Activated CD8-positive, alpha-beta memory T cell treated with anti-CD3 and anti-CD28 coated beads for 4 hours (primary cell): ENCODE measurements around the gene APLN.

Source experiments
- DNase-seq, 2 donors: peaks; one replicate each; pipeline ENCODE4 v3.0.0-alpha.2; 2020; ENCODE audit warnings: low read depth in 2 of 2

The APLN gene

GRCh38 chrX:129654652-129655546 is at the start of gene APLN:
Gene APLN (minus strand): TSS chrX:129654956. CDS start chrX:129654630, 326 bp downstream.
- DNase-seq: no peak

- no peak for DNase-seq
Measured at GRCh38 chrX:129704491-129704890, 49.7 kb upstream of the APLN start.

DNA sequence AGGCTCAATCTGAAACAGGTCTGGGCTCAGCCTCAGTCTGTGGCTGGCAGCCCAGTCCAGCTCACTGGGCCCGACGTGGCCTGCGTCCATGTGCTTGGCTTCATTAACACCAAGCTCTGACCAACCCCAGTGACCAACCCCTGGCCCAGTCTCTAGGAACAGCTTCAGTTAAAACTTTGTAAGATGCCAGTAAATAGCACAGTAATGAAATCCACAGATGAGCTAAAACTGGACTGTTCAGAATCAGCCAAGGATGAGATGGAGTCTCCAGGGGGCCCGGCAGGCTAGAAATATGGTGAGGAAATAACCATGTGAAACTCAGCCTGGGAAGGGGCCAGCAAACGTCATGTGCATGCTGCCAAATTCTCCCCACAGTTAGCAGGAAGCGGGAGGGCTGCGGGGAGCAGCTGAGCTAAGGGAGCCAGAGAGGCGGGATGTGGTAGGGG is 46.9 kb upstream of the APLN start:
- no peak for DNase-seq

GRCh38 chrX:129700536-129700935 is 45.8 kb upstream of the APLN start:
- DNase-seq: no peak

DNA sequence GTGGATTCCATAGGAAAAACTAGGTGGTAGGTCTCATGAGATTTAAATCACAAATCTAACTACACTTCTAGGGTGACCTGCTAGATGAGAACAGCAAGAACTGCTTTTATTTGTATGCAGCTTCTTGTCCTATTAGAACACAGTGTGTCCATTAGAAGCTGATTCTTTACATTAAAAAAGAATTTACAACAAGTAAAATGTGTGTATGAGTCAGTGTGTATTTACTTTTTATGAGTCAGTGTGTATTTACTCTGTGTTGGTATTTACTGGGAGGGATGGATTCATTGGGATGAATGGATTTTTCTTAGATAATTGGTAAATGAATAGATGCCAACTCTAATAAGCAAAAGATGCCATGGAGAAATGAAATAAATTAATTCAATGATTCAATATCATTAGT is 43.4 kb upstream of the APLN start:
- DNase-seq: no peak

- no peak for DNase-seq
Measured at GRCh38 chrX:129697204-129697829, 42.6 kb upstream of the APLN start.

DNA sequence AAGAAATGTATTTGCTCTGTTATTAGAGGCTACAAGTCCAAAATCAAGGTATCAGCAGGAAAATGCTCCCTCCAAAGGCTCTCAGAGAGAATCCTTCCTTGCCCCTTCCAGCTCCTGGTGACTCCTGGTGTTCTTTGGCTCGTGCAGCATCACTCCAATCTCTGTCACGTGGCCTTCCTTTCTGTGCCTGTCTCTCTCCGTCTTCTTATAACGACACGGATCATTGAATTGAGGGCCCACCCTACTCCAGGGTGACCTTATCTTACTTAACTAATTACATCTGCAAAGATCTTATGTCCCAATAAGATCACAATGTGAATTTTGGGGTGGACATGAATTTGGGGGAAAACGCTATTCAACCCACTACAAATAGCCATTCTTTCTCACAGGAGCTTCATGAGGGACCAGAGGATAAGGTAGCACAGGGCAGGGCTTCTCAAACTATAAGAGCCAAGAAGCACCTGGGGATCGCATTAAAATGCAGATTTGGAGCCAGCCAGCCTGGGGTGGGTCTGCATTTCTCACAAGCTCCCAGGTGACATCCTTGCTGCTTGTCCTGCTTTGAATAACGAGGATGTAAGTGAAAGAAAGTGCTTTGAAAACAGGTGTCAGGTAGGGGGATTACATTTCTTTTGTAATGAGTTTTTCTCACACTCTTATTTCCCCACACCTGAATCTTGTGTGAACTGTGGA is 41.9 kb upstream of the APLN start:
- no peak for DNase-seq

GRCh38 chrX:129695937-129696336 is 41.2 kb upstream of the APLN start:
- DNase-seq: no peak

DNA sequence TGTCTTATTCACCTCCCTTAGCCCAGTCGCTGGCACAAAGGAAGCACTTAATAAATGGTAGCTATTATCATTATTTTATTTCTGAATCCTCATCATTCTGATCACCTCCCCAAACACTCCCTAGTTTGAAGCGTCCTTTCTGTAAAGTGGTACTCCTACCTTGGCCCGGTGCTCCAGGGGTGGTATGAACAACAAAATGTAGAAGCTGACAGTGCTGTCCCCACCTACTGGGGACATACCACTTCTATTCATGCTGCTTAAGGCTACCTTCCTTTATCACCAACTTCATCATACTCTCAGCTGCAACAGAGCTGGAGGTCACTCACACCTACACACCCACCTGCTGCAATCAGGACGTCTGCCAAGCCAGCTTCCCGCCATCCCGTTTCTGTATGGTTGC is 40.8 kb upstream of the APLN start:
- no peak for DNase-seq

GRCh38 chrX:129694805-129695204 is 40.0 kb upstream of the APLN start:
- no peak for DNase-seq

- DNase-seq: no peak
Measured at GRCh38 chrX:129693354-129693753, 38.6 kb upstream of the APLN start.

DNA sequence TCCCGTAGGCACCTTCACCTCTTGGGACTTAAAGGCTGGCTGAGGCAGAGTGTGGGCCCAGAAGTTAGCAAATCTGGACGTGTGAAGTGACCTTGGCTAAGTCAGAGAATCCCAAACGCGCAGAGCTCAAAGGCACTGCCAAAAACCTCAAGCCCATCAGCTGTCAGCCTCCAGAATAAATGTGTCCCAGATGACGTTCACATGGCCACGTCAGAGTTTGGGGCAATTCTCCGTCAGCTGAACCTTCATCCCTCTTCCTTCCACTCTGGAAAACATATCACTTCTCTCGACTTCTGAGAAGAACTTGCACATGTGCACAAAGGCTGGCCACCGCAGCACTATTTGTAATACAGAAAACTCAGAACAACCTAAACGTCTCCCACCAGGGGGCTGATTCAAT is 35.7 kb upstream of the APLN start:
- no peak for DNase-seq

GRCh38 chrX:129689796-129690195 is 35.0 kb upstream of the APLN start:
- no peak for DNase-seq

DNA sequence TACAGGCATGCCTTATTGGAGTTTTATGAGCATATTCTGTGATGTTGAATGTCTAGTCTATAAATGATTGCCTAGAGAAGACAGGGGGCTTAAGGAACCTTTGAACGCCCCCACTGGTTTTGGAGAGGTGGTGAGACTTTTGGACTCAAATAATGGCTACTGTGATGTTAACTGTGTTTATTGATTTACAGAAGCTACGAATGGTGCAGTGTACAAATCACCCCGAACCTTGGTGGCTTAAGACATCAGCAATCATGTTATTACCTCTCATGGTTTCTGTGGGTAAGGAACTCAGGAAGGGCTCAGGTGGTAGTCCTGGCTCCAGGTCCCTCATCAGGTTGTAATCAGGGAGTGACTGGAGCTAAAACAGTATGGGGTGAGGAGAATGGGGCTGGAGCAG is 33.3 kb upstream of the APLN start:
- DNase-seq: no peak

- DNase-seq: no peak
Measured at GRCh38 chrX:129686422-129686948, 31.7 kb upstream of the APLN start.

GRCh38 chrX:129682979-129683378 is 28.2 kb upstream of the APLN start:
- DNase-seq: no peak

GRCh38 chrX:129679901-129680300 is 25.1 kb upstream of the APLN start:
- DNase-seq: no peak

- peak in 1 of 2 donors; percentile 3 for DNase-seq
Measured at GRCh38 chrX:129678614-129679195, 23.9 kb upstream of the APLN start.

- DNase-seq: no peak
Measured at GRCh38 chrX:129667412-129667811, 12.7 kb upstream of the APLN start.

GRCh38 chrX:129665916-129666644 is 11.3 kb upstream of the APLN start:
- no peak for DNase-seq

DNA sequence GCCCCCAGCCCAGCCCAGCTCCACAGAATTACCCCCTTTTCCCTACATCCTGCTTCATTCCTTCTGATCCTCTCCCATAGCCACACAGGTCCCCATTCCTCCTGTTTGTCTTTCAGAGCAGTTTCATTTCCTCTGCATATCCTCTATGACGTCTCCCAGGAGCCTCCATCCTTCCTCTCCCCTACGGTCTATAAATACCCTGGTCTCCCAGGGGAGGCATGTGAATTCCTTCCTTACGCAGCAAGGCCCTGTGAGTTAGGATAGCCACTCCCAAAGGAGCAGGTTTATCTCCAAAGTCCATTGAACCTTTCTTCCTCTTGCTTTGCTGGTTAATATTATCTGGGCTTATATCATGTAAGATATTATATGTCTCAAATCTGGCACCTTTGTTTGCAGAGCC is 8.4 kb upstream of the APLN start:
- DNase-seq: no peak
